ENCODE data around the gene ARSG. TPM values are rescaled to one million over a fixed set of nuclear protein-coding genes. Genes with fewer than 3 reads are reported as not detected.

ARSG gene
- total RNA-seq, 1 experiment from 2014 or later: 7.9 TPM

DNA sequence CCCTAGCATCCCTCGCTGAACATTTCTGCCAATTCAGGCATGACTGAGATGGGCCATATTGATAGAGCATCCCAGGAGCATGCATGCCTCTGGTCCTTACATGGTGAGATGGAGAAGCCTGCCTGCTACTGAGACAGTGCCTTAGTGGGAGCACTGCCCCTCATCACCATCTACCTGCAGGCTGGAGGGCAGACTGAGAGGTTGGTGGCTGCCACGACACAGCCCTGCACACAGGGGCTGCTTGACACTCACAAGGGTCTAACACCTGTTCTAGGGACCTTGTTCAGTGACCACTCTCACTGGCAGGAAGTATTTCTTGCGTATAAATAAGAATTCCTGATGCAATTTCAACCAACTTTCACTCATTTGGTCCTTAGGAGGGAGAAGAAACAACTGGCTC is 132.0 kb downstream of the ARSG start:
- Mint-ChIP-seq H3K27me3 (ENCODE audit: low read depth) (no peaks in the 10 kb centered on the region; the same call in 1 of the 2 replicates), H3K4me3 (no peak overlapping the region), H3K4me1 (peaks cover 40% of the 10 kb centered on the region), H3K9me3 (no peaks in the 10 kb centered on the region), H3K36me3 (peaks cover 13% of the 10 kb centered on the region; the same call in 1 of the 2 replicates), H3K27ac (no peak overlapping the region)
- POLR2A ChIA-PET: no interaction called here
- DNase-seq (ENCODE audit: low spot score) (no peak), ATAC-seq (no peak)
- no peak for TF ChIP-seq IRF2 (CRISPR knock-in tag; IDR thresholded peaks at IDR 0.05; ENCODE audit: borderline replicate concordance, low read depth)
- TF ChIP-seq MXD4 (CRISPR knock-in tag; IDR thresholded peaks at IDR 0.05; ENCODE audit: borderline replicate concordance): no peak
- TF ChIP-seq SMAD4 (CRISPR knock-in tag; IDR thresholded peaks at IDR 0.05): no peak
- no peak for TF ChIP-seq CBFB (CRISPR knock-in tag; IDR thresholded peaks at IDR 0.05; ENCODE audit: low read depth)
- TF ChIP-seq PRRX2 (CRISPR knock-in tag; IDR thresholded peaks at IDR 0.05): no peak
- TF ChIP-seq, protein P1, sequence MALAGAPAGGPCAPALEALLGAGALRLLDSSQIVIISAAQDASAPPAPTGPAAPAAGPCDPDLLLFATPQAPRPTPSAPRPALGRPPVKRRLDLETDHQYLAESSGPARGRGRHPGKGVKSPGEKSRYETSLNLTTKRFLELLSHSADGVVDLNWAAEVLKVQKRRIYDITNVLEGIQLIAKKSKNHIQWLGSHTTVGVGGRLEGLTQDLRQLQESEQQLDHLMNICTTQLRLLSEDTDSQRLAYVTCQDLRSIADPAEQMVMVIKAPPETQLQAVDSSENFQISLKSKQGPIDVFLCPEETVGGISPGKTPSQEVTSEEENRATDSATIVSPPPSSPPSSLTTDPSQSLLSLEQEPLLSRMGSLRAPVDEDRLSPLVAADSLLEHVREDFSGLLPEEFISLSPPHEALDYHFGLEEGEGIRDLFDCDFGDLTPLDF (CRISPR knock-in tag; IDR thresholded peaks at IDR 0.05): no peak
- TF ChIP-seq, protein P2, sequence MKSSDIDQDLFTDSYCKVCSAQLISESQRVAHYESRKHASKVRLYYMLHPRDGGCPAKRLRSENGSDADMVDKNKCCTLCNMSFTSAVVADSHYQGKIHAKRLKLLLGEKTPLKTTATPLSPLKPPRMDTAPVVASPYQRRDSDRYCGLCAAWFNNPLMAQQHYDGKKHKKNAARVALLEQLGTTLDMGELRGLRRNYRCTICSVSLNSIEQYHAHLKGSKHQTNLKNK (CRISPR knock-in tag; IDR thresholded peaks at IDR 0.05): no peak
- CTCF ChIA-PET: interaction anchor here (0.9 kb wide), 1 partner anchor 9 kb away, joined by 4 read pairs; no protein-coding TSS in a partner anchor

DNA sequence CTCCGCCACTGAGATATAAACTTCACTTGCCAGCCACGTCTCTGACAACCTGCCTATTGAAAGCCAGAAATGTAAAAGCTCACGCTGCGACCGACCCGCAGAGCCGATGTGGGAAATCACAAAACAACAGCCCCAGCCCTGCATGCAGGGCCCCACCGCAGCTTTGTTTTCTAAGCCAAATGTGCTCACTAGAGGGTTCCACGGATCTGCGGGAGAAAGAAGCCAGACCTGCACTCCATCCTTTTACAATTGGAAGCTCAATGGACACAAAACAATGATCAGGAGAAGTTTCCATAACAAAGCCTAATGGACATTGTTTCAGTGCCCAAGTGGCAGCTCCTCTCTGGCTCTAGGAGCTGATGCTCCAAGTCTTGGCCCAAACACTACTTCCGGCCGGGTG is 132.9 kb downstream of the ARSG start:
- no peak for DNase-seq (ENCODE audit: low spot score)
- POLR2A ChIA-PET: no interaction called here
- peak overlapping the region; percentile 89; the same call in 1 of the 2 replicates for H3K27ac Mint-ChIP-seq

More for the DNA sequence above, 132.9 kb downstream of the ARSG start:
- CTCF ChIA-PET: interaction anchor here (0.5 to 2.1 kb wide), 6 partner anchors 12 to 48 kb away, joined by 3 to 20 read pairs (median 4); no protein-coding TSS in a partner anchor
- H3K27me3 Mint-ChIP-seq (ENCODE audit: low read depth): no peaks in the 10 kb centered on the region; the same call in 1 of the 2 replicates
- peaks cover 11% of the 10 kb centered on the region; the same call in 1 of the 2 replicates for H3K36me3 Mint-ChIP-seq
- H3K4me3 Mint-ChIP-seq: no peak overlapping the region
- no peaks in the 10 kb centered on the region for H3K9me3 Mint-ChIP-seq
- ATAC-seq: peak; percentile 18
- TF ChIP-seq, protein P3, sequence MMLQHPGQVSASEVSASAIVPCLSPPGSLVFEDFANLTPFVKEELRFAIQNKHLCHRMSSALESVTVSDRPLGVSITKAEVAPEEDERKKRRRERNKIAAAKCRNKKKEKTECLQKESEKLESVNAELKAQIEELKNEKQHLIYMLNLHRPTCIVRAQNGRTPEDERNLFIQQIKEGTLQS (CRISPR knock-in tag; conservative IDR thresholded peaks at IDR 0.05): no peak
- TF ChIP-seq, protein P4, sequence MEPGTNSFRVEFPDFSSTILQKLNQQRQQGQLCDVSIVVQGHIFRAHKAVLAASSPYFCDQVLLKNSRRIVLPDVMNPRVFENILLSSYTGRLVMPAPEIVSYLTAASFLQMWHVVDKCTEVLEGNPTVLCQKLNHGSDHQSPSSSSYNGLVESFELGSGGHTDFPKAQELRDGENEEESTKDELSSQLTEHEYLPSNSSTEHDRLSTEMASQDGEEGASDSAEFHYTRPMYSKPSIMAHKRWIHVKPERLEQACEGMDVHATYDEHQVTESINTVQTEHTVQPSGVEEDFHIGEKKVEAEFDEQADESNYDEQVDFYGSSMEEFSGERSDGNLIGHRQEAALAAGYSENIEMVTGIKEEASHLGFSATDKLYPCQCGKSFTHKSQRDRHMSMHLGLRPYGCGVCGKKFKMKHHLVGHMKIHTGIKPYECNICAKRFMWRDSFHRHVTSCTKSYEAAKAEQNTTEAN (CRISPR knock-in tag; IDR thresholded peaks at IDR 0.05): no peak
- no peak for TF ChIP-seq NFYB (CRISPR knock-in tag; conservative IDR thresholded peaks at IDR 0.05; ENCODE audit: low read depth)
- TF ChIP-seq, protein P5, sequence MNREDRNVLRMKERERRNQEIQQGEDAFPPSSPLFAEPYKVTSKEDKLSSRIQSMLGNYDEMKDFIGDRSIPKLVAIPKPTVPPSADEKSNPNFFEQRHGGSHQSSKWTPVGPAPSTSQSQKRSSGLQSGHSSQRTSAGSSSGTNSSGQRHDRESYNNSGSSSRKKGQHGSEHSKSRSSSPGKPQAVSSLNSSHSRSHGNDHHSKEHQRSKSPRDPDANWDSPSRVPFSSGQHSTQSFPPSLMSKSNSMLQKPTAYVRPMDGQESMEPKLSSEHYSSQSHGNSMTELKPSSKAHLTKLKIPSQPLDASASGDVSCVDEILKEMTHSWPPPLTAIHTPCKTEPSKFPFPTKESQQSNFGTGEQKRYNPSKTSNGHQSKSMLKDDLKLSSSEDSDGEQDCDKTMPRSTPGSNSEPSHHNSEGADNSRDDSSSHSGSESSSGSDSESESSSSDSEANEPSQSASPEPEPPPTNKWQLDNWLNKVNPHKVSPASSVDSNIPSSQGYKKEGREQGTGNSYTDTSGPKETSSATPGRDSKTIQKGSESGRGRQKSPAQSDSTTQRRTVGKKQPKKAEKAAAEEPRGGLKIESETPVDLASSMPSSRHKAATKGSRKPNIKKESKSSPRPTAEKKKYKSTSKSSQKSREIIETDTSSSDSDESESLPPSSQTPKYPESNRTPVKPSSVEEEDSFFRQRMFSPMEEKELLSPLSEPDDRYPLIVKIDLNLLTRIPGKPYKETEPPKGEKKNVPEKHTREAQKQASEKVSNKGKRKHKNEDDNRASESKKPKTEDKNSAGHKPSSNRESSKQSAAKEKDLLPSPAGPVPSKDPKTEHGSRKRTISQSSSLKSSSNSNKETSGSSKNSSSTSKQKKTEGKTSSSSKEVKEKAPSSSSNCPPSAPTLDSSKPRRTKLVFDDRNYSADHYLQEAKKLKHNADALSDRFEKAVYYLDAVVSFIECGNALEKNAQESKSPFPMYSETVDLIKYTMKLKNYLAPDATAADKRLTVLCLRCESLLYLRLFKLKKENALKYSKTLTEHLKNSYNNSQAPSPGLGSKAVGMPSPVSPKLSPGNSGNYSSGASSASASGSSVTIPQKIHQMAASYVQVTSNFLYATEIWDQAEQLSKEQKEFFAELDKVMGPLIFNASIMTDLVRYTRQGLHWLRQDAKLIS (CRISPR knock-in tag; IDR thresholded peaks at IDR 0.05; ENCODE audit: borderline replicate concordance): no peak
- TF ChIP-seq, protein P6, sequence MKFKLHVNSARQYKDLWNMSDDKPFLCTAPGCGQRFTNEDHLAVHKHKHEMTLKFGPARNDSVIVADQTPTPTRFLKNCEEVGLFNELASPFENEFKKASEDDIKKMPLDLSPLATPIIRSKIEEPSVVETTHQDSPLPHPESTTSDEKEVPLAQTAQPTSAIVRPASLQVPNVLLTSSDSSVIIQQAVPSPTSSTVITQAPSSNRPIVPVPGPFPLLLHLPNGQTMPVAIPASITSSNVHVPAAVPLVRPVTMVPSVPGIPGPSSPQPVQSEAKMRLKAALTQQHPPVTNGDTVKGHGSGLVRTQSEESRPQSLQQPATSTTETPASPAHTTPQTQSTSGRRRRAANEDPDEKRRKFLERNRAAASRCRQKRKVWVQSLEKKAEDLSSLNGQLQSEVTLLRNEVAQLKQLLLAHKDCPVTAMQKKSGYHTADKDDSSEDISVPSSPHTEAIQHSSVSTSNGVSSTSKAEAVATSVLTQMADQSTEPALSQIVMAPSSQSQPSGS (CRISPR knock-in tag; IDR thresholded peaks at IDR 0.05; ENCODE audit: borderline replicate concordance, low read depth): no peak
- no peak for TF ChIP-seq SMAD3 (CRISPR knock-in tag; IDR thresholded peaks at IDR 0.05; ENCODE audit: borderline replicate concordance)
- TF ChIP-seq FOXK1 (CRISPR knock-in tag; IDR thresholded peaks at IDR 0.05): 0 out of 2 replicates have a peak, but pooled peaks have one; percentile 31
- no peak for TF ChIP-seq TEAD1 (CRISPR knock-in tag; IDR thresholded peaks at IDR 0.05)
- no peak for TF ChIP-seq ZNF219 (CRISPR knock-in tag; IDR thresholded peaks at IDR 0.05; ENCODE audit: borderline replicate concordance)
- peaks cover 32% of the 10 kb centered on the region for H3K4me1 Mint-ChIP-seq
